Immature natural killer cell (primary cell): ENCODE data around the gene ZNF557. TPM values are rescaled to one million over a fixed set of nuclear protein-coding genes. Genes with fewer than 3 reads are reported as not detected.
"Not testable (repeated sequence)": the region's sequence is repeated elsewhere in the genome, so short reads cannot be mapped to it uniquely, and the experiment has no call there.

Experiments used
- DNase-seq, 3 donors: peaks; one replicate each; pipeline ENCODE4 v3.0.0; 2022; ENCODE audit warnings: mixed read lengths in 1 of 3
- H3K27ac Mint-ChIP-seq, 6 donors: one replicate each; pipeline ENCODE4 v1.8.0; 2020; ENCODE audit warnings: mixed read lengths in 6 of 6, mild to moderate bottlenecking in 5 of 6, inconsistent platforms in 4 of 6, moderate library complexity in 3 of 6
- H3K27me3 Mint-ChIP-seq, 3 donors: one replicate each; pipeline ENCODE4 v1.8.0; 2020 to 2021; ENCODE audit warnings: low read depth in 3 of 3, mild to moderate bottlenecking in 3 of 3, mixed read lengths in 3 of 3, moderate library complexity in 3 of 3, inconsistent platforms in 1 of 3
- H3K36me3 Mint-ChIP-seq, 3 donors: one replicate each; pipeline ENCODE4 v1.8.0; 2020; ENCODE audit warnings: mixed read lengths in 3 of 3, inconsistent platforms in 2 of 3, mild to moderate bottlenecking in 2 of 3
- H3K4me1 Mint-ChIP-seq, 2 donors: one replicate each; pipeline ENCODE4 v1.8.0; 2020; ENCODE audit warnings: inconsistent platforms in 2 of 2, mild to moderate bottlenecking in 2 of 2, mixed read lengths in 2 of 2, moderate library complexity in 1 of 2
- H3K4me3 Mint-ChIP-seq, 5 donors: one replicate each; pipeline ENCODE4 v1.8.0; 2020; ENCODE audit warnings: mild to moderate bottlenecking in 5 of 5, mixed read lengths in 5 of 5, inconsistent platforms in 3 of 5, moderate library complexity in 3 of 5
- H3K9me3 Mint-ChIP-seq, 6 donors: one replicate each; pipeline ENCODE4 v1.8.0; 2020; ENCODE audit warnings: mild to moderate bottlenecking in 6 of 6, mixed read lengths in 6 of 6, inconsistent platforms in 4 of 6, moderate library complexity in 3 of 6
- polyA plus RNA-seq, 3 donors: library from polyadenylated mRNA; unstranded; fragments of 300-500 nt; fragmentation: Illumina TruSeq; gene quantifications; one replicate each; pipeline ENCODE4 v1.2.3, GENCODE V29; 2021

Gene ZNF557
- polyA plus RNA-seq, 3 donors from 2014 or later: 2.1 to 8.4 (median 2.4) TPM

- peaks cover 0 to 2% (median 0%) of the 10 kb centered on the region in 3 donors for H3K27me3 Mint-ChIP-seq
- H3K4me1 Mint-ChIP-seq: peaks cover 0 to under 1% of the 10 kb centered on the region in 2 donors
- H3K4me3 Mint-ChIP-seq: no peak overlapping the region
- H3K9me3 Mint-ChIP-seq: no peaks in the 10 kb centered on the region
- H3K27ac Mint-ChIP-seq: no peak overlapping the region
- no peaks in the 10 kb centered on the region for H3K36me3 Mint-ChIP-seq
- DNase-seq: no peak
These were observed 6.2 kb upstream of the ZNF557 start for GRCh38 chr19:7063339-7063738.

- no peak for DNase-seq
- H3K36me3 Mint-ChIP-seq: no peaks in the 10 kb centered on the region
- H3K4me3 Mint-ChIP-seq: no peak overlapping the region
- H3K9me3 Mint-ChIP-seq: no peaks in the 10 kb centered on the region
- no peak overlapping the region for H3K27ac Mint-ChIP-seq
- peaks cover 3 to 6% of the 10 kb centered on the region in 2 donors for H3K4me1 Mint-ChIP-seq
- H3K27me3 Mint-ChIP-seq: peaks cover 0 to 2% (median under 1%) of the 10 kb centered on the region in 3 donors
These were observed 5.6 kb upstream of the ZNF557 start for GRCh38 chr19:7063764-7064418.

- not testable (repeated sequence) for H3K4me3 Mint-ChIP-seq, H3K27ac Mint-ChIP-seq, H3K36me3 Mint-ChIP-seq, H3K9me3 Mint-ChIP-seq, DNase-seq
- Mint-ChIP-seq H3K27me3 (peaks cover 2 to 13% (median 5%) of the 10 kb centered on the region in 3 donors), H3K4me1 (peaks cover 22 to 23% of the 10 kb centered on the region in 2 donors)
These were observed 2.4 kb upstream of the ZNF557 start for GRCh38 chr19:7067122-7067521.

GRCh38 chr19:7067716-7068115, 1.8 kb upstream of the ZNF557 start:
- no peak for DNase-seq
- Mint-ChIP-seq H3K9me3 (no peaks in the 10 kb centered on the region), H3K4me1 (peaks cover 27 to 28% of the 10 kb centered on the region in 2 donors), H3K36me3 (peaks cover 5 to 6% (median 6%) of the 10 kb centered on the region in 3 donors), H3K27me3 (peaks cover 2 to 16% (median 5%) of the 10 kb centered on the region in 3 donors), H3K4me3 (no peak overlapping the region), H3K27ac (peak overlapping the region in 1 of 6 donors; percentile 67)

GRCh38 chr19:7068599-7068998, 904 bp upstream of the ZNF557 start:
- Mint-ChIP-seq H3K36me3 (peaks cover 7 to 12% (median 11%) of the 10 kb centered on the region in 3 donors), H3K27ac (peak overlapping the region; percentile 84 to 95 (median 88)), H3K4me3 (peak overlapping the region; percentile 91 to 95 (median 93)), H3K27me3 (peaks cover 2 to 16% (median 5%) of the 10 kb centered on the region in 3 donors), H3K4me1 (peaks cover 28 to 30% of the 10 kb centered on the region in 2 donors), H3K9me3 (no peaks in the 10 kb centered on the region)
- no peak for DNase-seq

- Mint-ChIP-seq H3K9me3 (no peaks in the 10 kb centered on the region), H3K4me3 (peak overlapping the region; percentile 91 to 95 (median 93)), H3K27ac (peak overlapping the region; percentile 84 to 95 (median 88)), H3K36me3 (peaks cover 10 to 18% (median 18%) of the 10 kb centered on the region in 3 donors), H3K27me3 (peaks cover 2 to 14% (median 5%) of the 10 kb centered on the region in 3 donors), H3K4me1 (peaks cover 28 to 30% of the 10 kb centered on the region in 2 donors)
- DNase-seq: no peak
These were observed 362 bp downstream of the ZNF557 start for GRCh38 chr19:7069904-7070226.

- Mint-ChIP-seq H3K4me3 (peak overlapping the region; percentile 44 to 72 (median 59)), H3K27me3 (peaks cover 2 to 15% (median 5%) of the 10 kb centered on the region in 3 donors), H3K9me3 (peaks cover 2 to 9% (median 6%) of the 10 kb centered on the region in 6 donors), H3K36me3 (peaks cover 29 to 42% (median 41%) of the 10 kb centered on the region in 3 donors), H3K27ac (peak overlapping the region in 3 of 6 donors; percentile 6 to 79 (median 64)), H3K4me1 (peaks cover 28 to 32% of the 10 kb centered on the region in 2 donors)
- DNase-seq: no peak
These were observed 3.0 kb downstream of the ZNF557 start for GRCh38 chr19:7072541-7072940.

GRCh38 chr19:7074705-7075282, 5.3 kb downstream of the ZNF557 start:
- DNase-seq: no peak
- Mint-ChIP-seq H3K4me1 (peaks cover 22 to 26% of the 10 kb centered on the region in 2 donors), H3K27me3 (peaks cover 2 to 9% (median 3%) of the 10 kb centered on the region in 3 donors), H3K36me3 (peaks cover 50 to 65% (median 62%) of the 10 kb centered on the region in 3 donors), H3K27ac (no peak overlapping the region), H3K9me3 (peaks cover 12 to 30% (median 27%) of the 10 kb centered on the region in 6 donors), H3K4me3 (no peak overlapping the region)

GRCh38 chr19:7076151-7076550, 6.6 kb downstream of the ZNF557 start:
- no peak for DNase-seq
- Mint-ChIP-seq H3K4me3 (no peak overlapping the region), H3K4me1 (peaks cover 11 to 15% of the 10 kb centered on the region in 2 donors), H3K9me3 (peaks cover 17 to 42% (median 38%) of the 10 kb centered on the region in 6 donors), H3K27ac (no peak overlapping the region), H3K27me3 (peaks cover 0 to 8% (median 3%) of the 10 kb centered on the region in 3 donors), H3K36me3 (peaks cover 61 to 78% (median 73%) of the 10 kb centered on the region in 3 donors)

GRCh38 chr19:7078008-7078407, 8.5 kb downstream of the ZNF557 start:
- no peak for DNase-seq
- H3K4me1 Mint-ChIP-seq: peaks cover 3 to 5% of the 10 kb centered on the region in 2 donors
- H3K27me3 Mint-ChIP-seq: peaks cover under 1 to 6% (median 3%) of the 10 kb centered on the region in 3 donors
- H3K9me3 Mint-ChIP-seq: peaks cover 30 to 61% (median 56%) of the 10 kb centered on the region in 6 donors
- H3K36me3 Mint-ChIP-seq: peaks cover 70 to 90% (median 84%) of the 10 kb centered on the region in 3 donors
- no peak overlapping the region for H3K4me3 Mint-ChIP-seq
- no peak overlapping the region for H3K27ac Mint-ChIP-seq

- peaks cover 59 to 75% (median 67%) of the 10 kb centered on the region in 3 donors for H3K36me3 Mint-ChIP-seq
- H3K4me1 Mint-ChIP-seq: peaks cover 2 to 5% of the 10 kb centered on the region in 2 donors
- H3K4me3 Mint-ChIP-seq: peak overlapping the region in 1 of 5 donors; percentile 21
- H3K27me3 Mint-ChIP-seq: peaks cover 3 to 4% (median 4%) of the 10 kb centered on the region in 3 donors
- peak overlapping the region in 1 of 6 donors; percentile 57 for H3K27ac Mint-ChIP-seq
- DNase-seq: no peak
- H3K9me3 Mint-ChIP-seq: peaks cover 49 to 93% (median 83%) of the 10 kb centered on the region in 6 donors
These were observed 13.8 kb downstream of the ZNF557 start for GRCh38 chr19:7083076-7083956.

- Mint-ChIP-seq H3K36me3 (peaks cover 21 to 26% (median 26%) of the 10 kb centered on the region in 3 donors), H3K27me3 (peaks cover 0 to 7% (median 1%) of the 10 kb centered on the region in 3 donors), H3K4me1 (peaks cover 0 to 2% of the 10 kb centered on the region in 2 donors), H3K9me3 (peaks cover 39 to 71% (median 59%) of the 10 kb centered on the region in 6 donors), H3K27ac (no peak overlapping the region), H3K4me3 (no peak overlapping the region)
- no peak for DNase-seq
These were observed 19.5 kb downstream of the ZNF557 start for GRCh38 chr19:7088999-7089398.

- Mint-ChIP-seq H3K4me3 (peak overlapping the region; percentile 85 to 93 (median 89)), H3K4me1 (peaks cover 21 to 22% of the 10 kb centered on the region in 2 donors), H3K36me3 (peaks cover 4 to 5% (median 4%) of the 10 kb centered on the region in 3 donors), H3K9me3 (peaks cover 5 to 34% (median 23%) of the 10 kb centered on the region in 6 donors), H3K27me3 (peaks cover 3 to 10% (median 4%) of the 10 kb centered on the region in 3 donors), H3K27ac (peak overlapping the region; percentile 82 to 90 (median 86))
- DNase-seq: no peak
These were observed 28.6 kb downstream of the ZNF557 start for GRCh38 chr19:7098096-7098495.
